B cell (primary cell): Measurements from ENCODE around the gene EXD3.

Source experiments
- EZH2 ChIP-seq: IDR thresholded peaks from 2 replicates; pipeline ENCODE4 v1.6.1; 2012; ENCODE audit warnings: borderline replicate concordance, low read depth, mild to moderate bottlenecking, moderate library complexity, low read length; ENCODE audit not compliant: insufficient read depth, poor library complexity, severe bottlenecking
- TF ChIP-seq, protein P1 (sequence below): fragments of 200-600 bp; IDR thresholded peaks from one replicate; pipeline ENCODE4 v1.8.0; 2022; ENCODE audit warnings: antibody characterized with exemption, mild to moderate bottlenecking

DNA sequence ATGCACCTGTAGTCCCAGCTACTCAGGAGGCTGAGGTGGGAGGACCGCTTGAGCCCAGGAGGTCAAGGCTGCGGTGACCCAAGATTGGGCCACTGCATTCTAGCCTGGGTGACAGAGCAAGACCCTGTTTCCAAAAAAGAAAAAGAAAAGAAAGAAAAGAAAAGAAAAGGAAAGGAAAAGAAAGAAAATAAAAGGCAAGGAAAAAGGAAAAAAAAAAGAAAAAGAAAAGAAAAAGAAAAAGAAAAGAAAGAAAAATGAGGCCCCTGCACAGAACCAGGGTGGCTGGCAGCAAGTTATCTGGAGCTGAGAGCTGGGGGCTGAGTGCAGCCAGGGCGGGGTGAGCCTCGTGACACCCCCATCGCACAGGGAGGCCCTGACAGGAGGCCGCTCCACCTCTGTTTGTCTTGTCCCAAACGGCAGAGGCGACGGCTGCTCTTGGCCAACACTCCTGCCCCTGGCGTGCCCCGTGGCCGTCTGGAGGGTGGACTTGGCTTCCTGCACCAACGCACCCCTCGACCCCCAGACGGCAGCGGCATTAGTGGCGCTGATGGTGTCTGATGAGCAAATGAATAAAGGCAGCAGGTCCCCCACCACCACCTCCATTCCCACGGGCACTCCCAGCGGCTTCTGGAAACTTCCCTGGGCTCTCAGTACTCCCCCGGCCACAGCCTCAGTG is 16.7 kb downstream of the EXD3 start:
- TF ChIP-seq, protein P1, sequence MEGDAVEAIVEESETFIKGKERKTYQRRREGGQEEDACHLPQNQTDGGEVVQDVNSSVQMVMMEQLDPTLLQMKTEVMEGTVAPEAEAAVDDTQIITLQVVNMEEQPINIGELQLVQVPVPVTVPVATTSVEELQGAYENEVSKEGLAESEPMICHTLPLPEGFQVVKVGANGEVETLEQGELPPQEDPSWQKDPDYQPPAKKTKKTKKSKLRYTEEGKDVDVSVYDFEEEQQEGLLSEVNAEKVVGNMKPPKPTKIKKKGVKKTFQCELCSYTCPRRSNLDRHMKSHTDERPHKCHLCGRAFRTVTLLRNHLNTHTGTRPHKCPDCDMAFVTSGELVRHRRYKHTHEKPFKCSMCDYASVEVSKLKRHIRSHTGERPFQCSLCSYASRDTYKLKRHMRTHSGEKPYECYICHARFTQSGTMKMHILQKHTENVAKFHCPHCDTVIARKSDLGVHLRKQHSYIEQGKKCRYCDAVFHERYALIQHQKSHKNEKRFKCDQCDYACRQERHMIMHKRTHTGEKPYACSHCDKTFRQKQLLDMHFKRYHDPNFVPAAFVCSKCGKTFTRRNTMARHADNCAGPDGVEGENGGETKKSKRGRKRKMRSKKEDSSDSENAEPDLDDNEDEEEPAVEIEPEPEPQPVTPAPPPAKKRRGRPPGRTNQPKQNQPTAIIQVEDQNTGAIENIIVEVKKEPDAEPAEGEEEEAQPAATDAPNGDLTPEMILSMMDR = no peak
- no peak for TF ChIP-seq EZH2
